HepG2 (cell line): Measurements from ENCODE around the gene HEY2. TPM values are rescaled to one million over a fixed set of nuclear protein-coding genes. Genes with fewer than 3 reads are reported as not detected.

Source experiments
- ARNT2 ChIP-seq: sonication (generic); formaldehyde crosslinking; IDR thresholded peaks from 2 replicates; pipeline ENCODE4 v1.8.0; 2022; ENCODE audit warnings: mild to moderate bottlenecking, low read depth, missing genetic modification reagents, moderate library complexity
- EED ChIP-seq: sonication (generic); formaldehyde crosslinking; IDR thresholded peaks from 2 replicates; pipeline ENCODE4 v1.5.0; 2020; ENCODE audit warnings: mild to moderate bottlenecking, missing genetic modification reagents
- EZH2 ChIP-seq: conservative IDR thresholded peaks from 2 replicates; pipeline ENCODE4 v1.6.1; 2012; ENCODE audit warnings: mild to moderate bottlenecking, low read depth, low read length, moderate library complexity
- HOXA5 ChIP-seq: sonication (generic); formaldehyde crosslinking; IDR thresholded peaks from 2 replicates; pipeline ENCODE4 v1.4.0; 2020; ENCODE audit warnings: missing genetic modification reagents
- KMT2B ChIP-seq: IDR thresholded peaks from 2 replicates; pipeline ENCODE4 v1.6.1; 2016; ENCODE audit warnings: missing genetic modification reagents, missing compliant biosample characterization
- MTA1 ChIP-seq: sonication (generic); formaldehyde crosslinking; IDR thresholded peaks from 2 replicates; pipeline ENCODE4 v1.4.0; 2020; ENCODE audit warnings: missing genetic modification reagents, mild to moderate bottlenecking, borderline replicate concordance
- MYC ChIP-seq: sonication (generic); formaldehyde crosslinking; IDR thresholded peaks from 2 replicates; pipeline ENCODE4 v1.9.0; 2021; ENCODE audit warnings: missing genetic modification reagents, borderline replicate concordance
- NBN ChIP-seq: fragments of 450-650 bp; conservative IDR thresholded peaks from 2 replicates; pipeline ENCODE4 v1.6.1; 2017
- RAD21 ChIP-seq: fragments of 450-650 bp; formaldehyde crosslinking; IDR thresholded peaks from 2 replicates; pipeline ENCODE4 v1.5.0; 2020; ENCODE audit warnings: mild to moderate bottlenecking
- RBAK ChIP-seq: sonication (generic); formaldehyde crosslinking; IDR thresholded peaks from 2 replicates; pipeline ENCODE4 v1.5.1; 2020; ENCODE audit warnings: mild to moderate bottlenecking, missing genetic modification reagents
- SIN3A ChIP-seq: IDR thresholded peaks from 2 replicates; pipeline ENCODE4 v1.6.1; 2011; ENCODE audit warnings: low read depth, mild to moderate bottlenecking, control low read depth, low read length, borderline replicate concordance
- SKI ChIP-seq: fragments of 450-650 bp; IDR thresholded peaks from one replicate; pipeline ENCODE4 v1.6.1; 2018; ENCODE audit warnings: mild to moderate bottlenecking; ENCODE audit not compliant: partially characterized antibody
- ZBTB25 ChIP-seq: IDR thresholded peaks from 2 replicates; pipeline ENCODE4 v1.6.1; 2018; ENCODE audit warnings: missing genetic modification reagents
- ZMYM2 ChIP-seq: sonication (generic); formaldehyde crosslinking; IDR thresholded peaks from 2 replicates; pipeline ENCODE4 v1.8.0; 2022; ENCODE audit warnings: mild to moderate bottlenecking, missing genetic modification reagents
- ZNF251 ChIP-seq: sonication (generic); formaldehyde crosslinking; IDR thresholded peaks from 2 replicates; pipeline ENCODE4 v1.9.0; 2021; ENCODE audit warnings: mild to moderate bottlenecking, missing genetic modification reagents
- ZNF329 ChIP-seq: sonication (generic); formaldehyde crosslinking; IDR thresholded peaks from 2 replicates; pipeline ENCODE4 v1.9.0; 2021; ENCODE audit warnings: low read depth, mild to moderate bottlenecking, missing genetic modification reagents
- ZNF331 ChIP-seq: sonication (generic); formaldehyde crosslinking; IDR thresholded peaks from 2 replicates; pipeline ENCODE4 v1.4.0; 2020; ENCODE audit warnings: missing genetic modification reagents
- ZNF34 ChIP-seq: sonication (generic); formaldehyde crosslinking; IDR thresholded peaks from 2 replicates; pipeline ENCODE4 v1.4.0; 2020; ENCODE audit warnings: mild to moderate bottlenecking, missing genetic modification reagents, borderline replicate concordance
- ZNF496 ChIP-seq: sonication (generic); formaldehyde crosslinking; IDR thresholded peaks from 2 replicates; pipeline ENCODE4 v1.8.1; 2023; ENCODE audit warnings: mild to moderate bottlenecking, moderate library complexity, missing genetic modification reagents; ENCODE audit not compliant: insufficient replicate concordance
- ZNF724P ChIP-seq: sonication (generic); formaldehyde crosslinking; IDR thresholded peaks from 2 replicates; pipeline ENCODE4 v1.8.0; 2022; ENCODE audit warnings: missing genetic modification reagents, borderline replicate concordance
- ZNF777 ChIP-seq: sonication (generic); formaldehyde crosslinking; IDR thresholded peaks from 2 replicates; pipeline ENCODE4 v1.4.0; 2020; ENCODE audit warnings: missing genetic modification reagents
- polyA plus RNA-seq, 8 experiments: library from polyadenylated mRNA; depleted of rRNA in 3 of 8; stranded (reverse) in 7 of 8; unstranded in 1 of 8; fragments of >200 nt; fragmentation: Illumina TruSeq in 4 of 8; extraction: Trizol in 4 of 8; gene quantifications; 2 replicates each; pipeline versions ENCODE4 v1.2.1 to v1.2.3, GENCODE V29; 2011 to 2016; ENCODE audit warnings: low read depth in 4 of 8, missing spikeins in 1 of 8, mixed read lengths in 1 of 8; ENCODE audit not compliant: insufficient read depth in 1 of 8
- total RNA-seq, 5 experiments: library from RNA; depleted of rRNA; stranded (reverse); fragments of >200 nt; fragmentation: Illumina TruSeq; extraction: Trizol; gene quantifications; 2 replicates each; pipeline ENCODE4 v1.2.3, GENCODE V29; 2016; ENCODE audit warnings: low read depth in 1 of 5
- TF ChIP-seq, protein P1 (sequence below), 2 experiments: IDR thresholded peaks; 2 replicates each; pipeline ENCODE4 v1.6.1; 2011 to 2012; ENCODE audit warnings: low read length in 2 of 2, borderline replicate concordance in 1 of 2, low read depth in 1 of 2, mild to moderate bottlenecking in 1 of 2, moderate library complexity in 1 of 2
- TF ChIP-seq, protein P2 (sequence below): IDR thresholded peaks from 2 replicates; pipeline ENCODE4 v1.6.1; 2016; ENCODE audit warnings: missing biosample characterization, missing genetic modification reagents, low read depth

Gene HEY2
- total and polyA plus RNA-seq, 2 of the 13 experiments (the other 11 are each of a cell fraction or from before 2014, with no cell fraction given) = 0.04 TPM

DNA sequence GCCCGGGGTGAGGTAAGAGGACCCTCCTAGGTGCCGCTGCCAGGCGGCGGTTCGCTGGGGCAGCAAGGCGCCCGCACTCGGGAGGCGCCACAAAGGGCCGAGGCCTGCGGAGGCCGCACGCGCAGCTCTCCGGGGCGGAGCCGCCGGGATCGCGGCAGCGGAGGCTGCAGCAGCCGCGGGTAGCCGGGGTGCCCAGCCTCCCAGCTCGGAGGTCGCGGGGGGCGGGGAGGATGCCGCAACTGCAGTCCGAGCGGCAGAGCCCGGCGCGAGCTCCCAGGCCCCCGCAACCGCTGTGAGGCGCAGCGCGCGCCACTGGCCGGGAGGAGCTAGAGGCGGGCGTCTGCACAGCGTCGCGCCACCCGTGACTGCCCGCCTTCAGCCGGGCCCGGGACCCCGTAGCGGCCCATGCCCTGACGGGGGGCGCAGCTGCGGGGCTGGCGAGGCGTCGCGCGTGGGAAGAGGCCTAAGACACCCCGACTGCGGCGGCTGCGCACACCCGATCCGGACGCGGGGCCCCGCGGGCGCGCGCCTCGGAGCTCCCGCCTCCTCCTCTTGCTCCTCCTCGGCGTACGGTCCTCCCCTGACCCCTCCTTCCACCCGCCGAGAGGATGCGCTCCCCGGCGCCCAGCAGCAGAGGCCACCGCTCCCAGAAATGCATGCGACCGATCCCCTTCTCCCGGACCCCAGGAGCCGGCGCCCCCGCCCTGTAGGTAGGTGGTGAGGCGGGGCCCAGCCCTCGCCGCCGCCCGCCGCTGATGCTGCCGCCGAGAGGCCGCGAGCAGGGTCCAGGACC, 41.1 kb downstream of the HEY2 start, which contains the start of gene NCOA7 (continued):
- TF ChIP-seq ARNT2 (CRISPR knock-in tag) = peak; percentile 80; the same call in 1 of the 2 replicates
- no peak for TF ChIP-seq ZMYM2 (CRISPR knock-in tag)
- TF ChIP-seq EZH2 = no peak
- no peak for TF ChIP-seq NBN
- TF ChIP-seq, protein P1, sequence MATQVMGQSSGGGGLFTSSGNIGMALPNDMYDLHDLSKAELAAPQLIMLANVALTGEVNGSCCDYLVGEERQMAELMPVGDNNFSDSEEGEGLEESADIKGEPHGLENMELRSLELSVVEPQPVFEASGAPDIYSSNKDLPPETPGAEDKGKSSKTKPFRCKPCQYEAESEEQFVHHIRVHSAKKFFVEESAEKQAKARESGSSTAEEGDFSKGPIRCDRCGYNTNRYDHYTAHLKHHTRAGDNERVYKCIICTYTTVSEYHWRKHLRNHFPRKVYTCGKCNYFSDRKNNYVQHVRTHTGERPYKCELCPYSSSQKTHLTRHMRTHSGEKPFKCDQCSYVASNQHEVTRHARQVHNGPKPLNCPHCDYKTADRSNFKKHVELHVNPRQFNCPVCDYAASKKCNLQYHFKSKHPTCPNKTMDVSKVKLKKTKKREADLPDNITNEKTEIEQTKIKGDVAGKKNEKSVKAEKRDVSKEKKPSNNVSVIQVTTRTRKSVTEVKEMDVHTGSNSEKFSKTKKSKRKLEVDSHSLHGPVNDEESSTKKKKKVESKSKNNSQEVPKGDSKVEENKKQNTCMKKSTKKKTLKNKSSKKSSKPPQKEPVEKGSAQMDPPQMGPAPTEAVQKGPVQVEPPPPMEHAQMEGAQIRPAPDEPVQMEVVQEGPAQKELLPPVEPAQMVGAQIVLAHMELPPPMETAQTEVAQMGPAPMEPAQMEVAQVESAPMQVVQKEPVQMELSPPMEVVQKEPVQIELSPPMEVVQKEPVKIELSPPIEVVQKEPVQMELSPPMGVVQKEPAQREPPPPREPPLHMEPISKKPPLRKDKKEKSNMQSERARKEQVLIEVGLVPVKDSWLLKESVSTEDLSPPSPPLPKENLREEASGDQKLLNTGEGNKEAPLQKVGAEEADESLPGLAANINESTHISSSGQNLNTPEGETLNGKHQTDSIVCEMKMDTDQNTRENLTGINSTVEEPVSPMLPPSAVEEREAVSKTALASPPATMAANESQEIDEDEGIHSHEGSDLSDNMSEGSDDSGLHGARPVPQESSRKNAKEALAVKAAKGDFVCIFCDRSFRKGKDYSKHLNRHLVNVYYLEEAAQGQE (IDR thresholded peaks at IDR 0.05; ENCODE audit: borderline replicate concordance in 1 of 2, low read depth in 1 of 2, low read length in 2 of 2) = peak in 1 of 2 experiments; percentile 8; a peak in 1 of 4 replicates
- peak; percentile 7; the same call in 1 of the 2 replicates for TF ChIP-seq ZBTB25 (CRISPR knock-in tag)
- TF ChIP-seq RBAK (CRISPR knock-in tag) = no peak
- TF ChIP-seq MYC (CRISPR knock-in tag) = peak; percentile 75; the same call in 1 of the 2 replicates
- TF ChIP-seq ZNF496 (CRISPR knock-in tag) = no peak
- TF ChIP-seq HOXA5 (CRISPR knock-in tag) = peak; percentile 67; the same call in 1 of the 2 replicates
- TF ChIP-seq ZNF251 (CRISPR knock-in tag) = no peak
- peak; percentile 41; the same call in 1 of the 2 replicates for TF ChIP-seq SIN3A
- 0 out of 2 replicates have a peak, but pooled peaks have one; percentile 16 for TF ChIP-seq ZNF724P (CRISPR knock-in tag)
- peak; percentile 79 for TF ChIP-seq RAD21 (CRISPR knock-in tag)
- TF ChIP-seq EED = peak; percentile 90
- peak; percentile 80 for TF ChIP-seq KMT2B
- TF ChIP-seq ZNF331 (CRISPR knock-in tag) = no peak; the same call in none of the 2 replicates
- TF ChIP-seq ZNF34 (CRISPR knock-in tag) = peak; percentile 97
- TF ChIP-seq SKI = peak; percentile 48
- TF ChIP-seq, protein P2, sequence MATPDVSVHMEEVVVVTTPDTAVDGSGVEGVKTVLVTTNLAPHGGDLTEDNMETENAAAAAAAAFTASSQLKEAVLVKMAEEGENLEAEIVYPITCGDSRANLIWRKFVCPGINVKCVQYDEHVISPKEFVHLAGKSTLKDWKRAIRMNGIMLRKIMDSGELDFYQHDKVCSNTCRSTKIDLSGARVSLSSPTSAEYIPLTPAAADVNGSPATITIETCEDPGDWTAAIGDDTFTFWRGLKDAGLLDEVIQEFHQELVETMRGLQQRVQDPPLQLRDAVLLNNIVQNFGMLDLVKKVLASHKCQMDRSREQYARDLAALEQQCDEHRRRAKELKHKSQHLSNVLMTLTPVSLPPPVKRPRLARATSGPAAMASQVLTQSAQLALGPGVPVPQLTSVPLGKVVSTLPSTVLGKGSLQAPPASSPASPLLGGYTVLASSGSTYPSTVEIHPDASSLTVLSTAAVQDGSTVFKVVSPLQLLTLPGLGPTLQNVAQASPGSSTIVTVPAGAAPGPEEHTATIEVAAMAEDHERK = no peak
- peak; percentile 83; the same call in 1 of the 2 replicates for TF ChIP-seq MTA1 (CRISPR knock-in tag)
- peak; percentile 53 for TF ChIP-seq ZNF777 (CRISPR knock-in tag)
- TF ChIP-seq ZNF329 (CRISPR knock-in tag) = peak; percentile 72
